NCI-H524 treated with DMSO at 0.1 percent for 48 hours (cell line): ENCODE measurements around the gene ATAD3C.
"Not testable (repeated sequence)": the region's sequence is repeated elsewhere in the genome, so short reads cannot be mapped to it uniquely, and the experiment has no call there.

Source experiments
- DNase-seq: peaks from one replicate; lab custom pipeline; 2025; lab: John Stamatoyannopoulos, UW

The ATAD3C gene

GRCh38 chr1:1418464-1419362 lies 30.8 kb upstream of the ATAD3C start:
- DNase-seq: no peak

- DNase-seq: no peak
Measured at GRCh38 chr1:1419363-1419812, 30.1 kb upstream of the ATAD3C start.

- DNase-seq: no peak
Measured at GRCh38 chr1:1419813-1420653, 29.5 kb upstream of the ATAD3C start.

GRCh38 chr1:1420654-1421141 lies 28.8 kb upstream of the ATAD3C start:
- DNase-seq: no peak

- peak; percentile 80 for DNase-seq
Measured at GRCh38 chr1:1421147-1421906, 28.2 kb upstream of the ATAD3C start, which contains the start of gene ANKRD65. ANKRD65 (minus strand) TSS chr1:1421276; CDS start chr1:1421005, 271 bp downstream.

GRCh38 chr1:1421907-1422464 lies 27.5 kb upstream of the ATAD3C start:
- DNase-seq: no peak

GRCh38 chr1:1422465-1423244 lies 26.8 kb upstream of the ATAD3C start:
- no peak for DNase-seq

GRCh38 chr1:1423245-1423597 lies 26.3 kb upstream of the ATAD3C start:
- DNase-seq: no peak

- no peak for DNase-seq
Measured at GRCh38 chr1:1424707-1425106, 24.8 kb upstream of the ATAD3C start.

- no peak for DNase-seq
Measured at GRCh38 chr1:1425426-1425752, 24.1 kb upstream of the ATAD3C start.

GRCh38 chr1:1425753-1426495 lies 23.6 kb upstream of the ATAD3C start:
- DNase-seq: no peak

GRCh38 chr1:1426496-1427105 lies 22.9 kb upstream of the ATAD3C start:
- no peak for DNase-seq

GRCh38 chr1:1427106-1427819 lies 22.2 kb upstream of the ATAD3C start:
- DNase-seq: no peak

GRCh38 chr1:1427820-1428148 lies 21.7 kb upstream of the ATAD3C start:
- DNase-seq: no peak

- no peak for DNase-seq
Measured at GRCh38 chr1:1428174-1428573, 21.3 kb upstream of the ATAD3C start.

- not testable (repeated sequence) for DNase-seq
Measured at GRCh38 chr1:1428967-1429366, 20.5 kb upstream of the ATAD3C start.

GRCh38 chr1:1429671-1430073 lies 19.8 kb upstream of the ATAD3C start:
- no peak for DNase-seq

- DNase-seq: peak; percentile 28
Measured at GRCh38 chr1:1430114-1430982, 19.1 kb upstream of the ATAD3C start.
